ENCODE data around the gene CCDC182.

- no peak for TF ChIP-seq ZBTB33 (IDR thresholded peaks at IDR 0.05; ENCODE audit: borderline replicate concordance, low read depth)
- TF ChIP-seq CTCF (IDR thresholded peaks at IDR 0.05) = no peak
- no peak for TF ChIP-seq POLR2AphosphoS5 (IDR thresholded peaks at IDR 0.05; ENCODE audit: low read depth, low read length)
- TF ChIP-seq NRF1 (IDR thresholded peaks at IDR 0.05; ENCODE audit: low read depth, low read length) = no peak
These were observed 14.9 kb downstream of the CCDC182 start for GRCh38 chr17:57730026-57730701.

All from SK-N-SH (cell line).